NCI-H510A (cell line): ENCODE results near the gene PRR14.

ENCODE experiments used
- DNase-seq: peaks from one replicate; lab custom pipeline; 2025; lab: John Stamatoyannopoulos, UW

PRR14 gene

GRCh38 chr16:30650369-30651123 is at the start of gene PRR14:
PRR14 (plus strand) TSS chr16:30650960; CDS start chr16:30651646, 686 bp downstream.
- peak; percentile 100 for DNase-seq

- DNase-seq = no peak
These were observed 48.8 kb upstream of the PRR14 start for GRCh38 chr16:30601966-30602365.

GRCh38 chr16:30602616-30603277 is 48.0 kb upstream of the PRR14 start:
- no peak for DNase-seq

- DNase-seq = no peak
These were observed 46.8 kb upstream of the PRR14 start for GRCh38 chr16:30603945-30604315.

- no peak for DNase-seq
These were observed 46.3 kb upstream of the PRR14 start for GRCh38 chr16:30604316-30604947.

- DNase-seq = no peak
These were observed 45.6 kb upstream of the PRR14 start for GRCh38 chr16:30605158-30605557.

GRCh38 chr16:30606004-30606403 is 44.8 kb upstream of the PRR14 start:
- no peak for DNase-seq

- no peak for DNase-seq
These were observed 41.5 kb upstream of the PRR14 start for GRCh38 chr16:30609002-30609925.

- peak; percentile 98 for DNase-seq
These were observed 40.6 kb upstream of the PRR14 start, which contains the start of gene ZNF689 for GRCh38 chr16:30609926-30610839. ZNF689 (minus strand) TSS chr16:30610389; CDS start chr16:30610041, 348 bp downstream.

- DNase-seq = peak; percentile 67
These were observed 35.2 kb upstream of the PRR14 start for GRCh38 chr16:30615358-30616091.

- no peak for DNase-seq
These were observed 31.6 kb upstream of the PRR14 start for GRCh38 chr16:30619202-30619601.

- DNase-seq = no peak
These were observed 31.1 kb upstream of the PRR14 start for GRCh38 chr16:30619638-30620037.

GRCh38 chr16:30620169-30620568 is 30.6 kb upstream of the PRR14 start:
- DNase-seq = no peak

GRCh38 chr16:30621765-30622164 is 29.0 kb upstream of the PRR14 start:
- DNase-seq = no peak

GRCh38 chr16:30622455-30623032 is 28.2 kb upstream of the PRR14 start:
- DNase-seq = no peak

GRCh38 chr16:30623536-30624283 is 27.1 kb upstream of the PRR14 start:
- DNase-seq = no peak

GRCh38 chr16:30626236-30626635 is 24.5 kb upstream of the PRR14 start:
- DNase-seq = no peak

GRCh38 chr16:30628628-30629540 is 21.9 kb upstream of the PRR14 start:
- DNase-seq = peak; percentile 30
